Smooth muscle cell of the brain vasculature (primary cell): Measurements from ENCODE around the gene SERPINE2.

Experiments used
- DNase-seq: peaks from one replicate; pipeline ENCODE4 v3.0.0-alpha.2; 2012; ENCODE audit warnings: low read depth, low spot score

The SERPINE2 gene

DNA sequence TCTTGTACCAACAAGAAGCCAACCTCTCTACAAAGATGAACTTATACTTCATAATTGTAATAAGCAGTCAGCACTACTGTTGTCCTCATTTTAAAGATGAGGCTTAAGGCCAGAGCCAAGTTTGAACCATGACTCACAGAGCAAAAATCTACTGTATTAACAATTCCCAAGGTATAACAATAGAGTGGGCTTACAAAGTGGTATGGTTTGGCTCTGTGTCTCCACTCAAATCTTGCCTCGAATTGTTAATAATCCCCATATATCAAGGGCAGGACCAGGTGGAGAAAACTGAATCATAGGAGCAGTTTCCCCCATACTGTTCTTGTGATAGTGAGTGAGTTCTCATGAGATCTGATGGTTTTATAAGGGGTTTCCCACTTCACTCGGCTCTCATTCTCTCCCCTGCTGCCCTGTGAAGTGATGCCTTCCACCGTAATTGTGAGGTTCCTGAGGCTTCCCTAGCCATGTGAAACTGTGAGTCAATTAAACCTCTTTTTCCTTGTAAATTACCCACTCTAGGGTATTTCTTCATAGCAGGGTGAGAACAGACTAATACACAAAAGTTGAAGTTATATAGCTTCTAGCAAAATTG lies 62.4 kb downstream of the SERPINE2 start:
- no peak for DNase-seq

DNA sequence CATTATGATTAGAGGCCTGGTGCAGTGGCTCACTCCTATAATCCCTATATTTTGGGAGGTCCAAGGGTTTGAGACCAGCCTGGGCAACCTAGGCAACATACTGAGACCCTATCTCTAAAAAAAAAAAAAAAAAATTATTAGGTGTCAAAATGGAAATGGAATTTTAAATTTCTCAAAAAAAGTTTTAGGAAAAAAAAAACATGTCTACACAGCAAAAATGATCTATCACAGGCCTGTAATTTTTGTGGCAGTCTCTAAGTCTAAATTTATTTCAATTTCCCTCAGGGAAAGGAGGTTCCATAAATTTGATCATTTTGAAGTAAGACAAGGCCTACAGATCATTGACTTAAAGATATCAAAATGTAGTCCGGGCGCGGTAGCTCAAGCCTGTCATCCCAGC lies 65.5 kb downstream of the SERPINE2 start:
- no peak for DNase-seq

DNA sequence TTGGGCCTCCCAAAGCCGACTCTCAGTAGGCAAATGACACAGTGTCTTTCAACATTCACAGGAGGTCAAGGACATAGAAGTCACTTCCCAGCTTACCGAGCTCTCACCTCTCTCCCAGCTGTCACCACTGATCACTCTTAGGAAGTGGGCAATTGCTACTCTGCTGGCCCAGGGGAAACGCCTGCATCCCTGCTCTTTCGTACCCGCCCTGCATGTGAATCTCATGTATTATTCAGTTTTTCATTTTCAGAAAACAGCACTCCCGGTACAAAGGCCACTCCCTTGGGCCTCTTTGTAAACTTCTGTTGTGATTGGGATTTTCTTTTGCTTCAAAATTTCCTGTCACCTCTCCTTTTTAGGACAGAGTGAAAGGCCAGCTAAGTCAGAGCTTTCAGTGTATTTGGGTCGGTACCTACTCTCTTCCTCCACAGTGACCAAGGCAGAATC lies 66.4 kb downstream of the SERPINE2 start:
- DNase-seq = no peak

GRCh38 chr2:223971731-223972130 lies 67.4 kb downstream of the SERPINE2 start:
- no peak for DNase-seq

GRCh38 chr2:223970343-223971128 lies 68.5 kb downstream of the SERPINE2 start:
- no peak for DNase-seq

GRCh38 chr2:223969856-223970255 lies 69.2 kb downstream of the SERPINE2 start:
- no peak for DNase-seq

GRCh38 chr2:223969315-223969714 lies 69.8 kb downstream of the SERPINE2 start:
- no peak for DNase-seq

DNA sequence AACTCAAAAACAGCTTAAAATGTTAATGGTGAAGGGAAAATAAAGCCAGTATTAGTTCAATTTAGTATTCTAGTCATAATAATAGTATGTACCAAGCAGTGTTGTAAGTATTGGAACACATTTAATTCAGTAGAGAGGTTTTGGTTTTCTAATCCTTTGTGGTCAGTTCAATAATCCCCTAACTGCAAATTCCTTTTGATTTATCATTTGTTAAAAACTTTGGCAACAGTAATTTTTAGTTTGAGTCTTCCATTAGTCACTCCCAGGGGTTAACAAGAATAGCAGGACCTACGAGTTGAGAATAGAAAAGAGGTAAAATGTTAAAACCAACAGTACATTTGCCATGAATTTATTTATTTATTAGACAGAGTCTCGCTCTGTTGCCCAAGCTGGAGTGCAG lies 71.1 kb downstream of the SERPINE2 start:
- DNase-seq = no peak

- no peak for DNase-seq
Observed at GRCh38 chr2:223959688-223960087, 79.4 kb downstream of the SERPINE2 start.

GRCh38 chr2:223957092-223957851 lies 81.8 kb downstream of the SERPINE2 start, which contains the start of gene MRPL44:
MRPL44 (plus strand) TSS chr2:223957463; CDS start chr2:223957473, 10 bp downstream.
- peak; percentile 90 for DNase-seq

GRCh38 chr2:223956300-223956699 lies 82.8 kb downstream of the SERPINE2 start:
- no peak for DNase-seq

DNA sequence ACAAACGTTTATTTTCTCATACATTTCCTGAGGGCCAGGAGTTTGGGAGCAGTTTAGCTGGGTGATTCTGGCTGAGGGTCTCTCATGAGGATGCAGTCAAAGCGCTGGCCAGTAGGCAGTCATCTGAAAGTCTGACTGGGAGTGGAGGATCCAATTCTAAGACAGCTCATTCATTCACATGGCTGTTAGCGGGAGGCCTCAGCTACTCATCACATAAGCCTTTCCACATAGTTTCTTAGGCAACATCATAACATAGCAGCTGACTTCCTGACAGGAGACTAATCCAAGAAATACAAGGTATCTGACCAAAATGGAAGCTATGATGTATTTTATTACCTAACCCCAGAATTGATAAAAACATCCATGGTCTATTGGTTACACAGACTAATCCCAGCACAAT lies 84.7 kb downstream of the SERPINE2 start:
- DNase-seq = peak; percentile 74

GRCh38 chr2:223952280-223952968 lies 86.7 kb downstream of the SERPINE2 start:
- no peak for DNase-seq

- no peak for DNase-seq
Observed at GRCh38 chr2:223950448-223951347, 88.4 kb downstream of the SERPINE2 start.

- no peak for DNase-seq
Observed at GRCh38 chr2:223949241-223949840, 89.7 kb downstream of the SERPINE2 start.

DNA sequence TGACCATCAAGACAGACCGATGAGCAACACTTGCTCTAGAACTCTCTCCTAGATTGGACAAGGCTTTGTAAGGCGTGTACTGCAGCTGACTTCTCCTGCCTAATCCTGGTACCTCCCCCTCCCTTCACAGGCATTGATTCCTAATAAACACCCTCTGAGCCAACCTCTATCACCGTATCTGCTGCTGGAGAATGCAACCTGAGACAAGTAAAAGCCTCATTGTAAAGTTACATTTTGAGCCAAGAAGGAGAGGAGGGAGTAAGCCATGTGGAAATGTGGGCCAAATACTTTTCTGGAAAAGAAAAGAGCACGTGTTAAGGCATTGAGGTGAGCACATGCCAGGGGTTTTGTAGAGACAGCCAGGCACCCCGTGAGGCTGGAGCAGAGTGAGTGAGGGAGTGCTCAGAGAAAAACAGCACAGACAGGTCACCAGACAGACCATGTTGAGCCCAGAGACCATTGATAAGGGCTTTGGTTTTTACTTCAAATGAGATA lies 91.3 kb downstream of the SERPINE2 start:
- DNase-seq = no peak

- DNase-seq = no peak
Observed at GRCh38 chr2:223945755-223946154, 93.3 kb downstream of the SERPINE2 start.

GRCh38 chr2:223944703-223945531 lies 94.2 kb downstream of the SERPINE2 start, which contains the start of gene WDFY1:
WDFY1 (minus strand) TSS chr2:223945335; CDS start chr2:223945284, 51 bp downstream.
- peak; percentile 50 for DNase-seq

DNA sequence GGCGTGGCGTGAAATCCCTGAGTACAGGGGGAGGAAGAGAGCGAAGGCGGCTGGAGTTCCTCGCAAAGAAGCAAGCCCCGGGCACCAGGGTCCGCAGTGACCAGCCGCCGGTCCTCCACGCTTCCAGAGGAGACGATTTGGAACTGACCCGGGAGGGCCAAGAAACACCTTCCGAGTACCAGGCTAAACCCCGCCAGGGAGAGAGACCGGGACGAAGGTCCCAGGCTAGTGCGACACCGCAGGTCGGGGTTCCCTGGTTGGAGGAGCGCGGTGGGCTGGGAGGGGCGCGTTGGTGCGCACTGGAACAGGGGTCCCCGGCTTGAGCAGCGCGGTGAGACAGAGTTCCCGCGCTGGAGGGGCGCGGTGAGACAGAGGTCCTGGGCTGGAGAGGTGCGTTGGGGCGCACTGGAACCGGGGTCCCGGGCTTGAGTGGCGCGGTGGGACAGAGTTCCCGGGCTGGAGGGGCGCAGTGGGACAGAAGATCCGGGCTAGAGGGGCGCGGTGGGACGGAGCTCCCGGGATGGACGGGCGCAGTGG lies 94.9 kb downstream of the SERPINE2 start:
- no peak for DNase-seq
